HG02840 (cell line): ENCODE data around the gene ZNF454.

ENCODE experiments used
- ATAC-seq: cut with Tn5 transposase; IDR thresholded peaks from one replicate; pipeline ENCODE4 v1.9.1; 2021; ENCODE audit warnings: mild to moderate bottlenecking, moderate library complexity, moderate number of reproducible peaks; ENCODE audit not compliant: unreplicated experiment, low FRiP score

Gene ZNF454

GRCh38 chr5:178940569-178941360 lies at the start of gene ZNF454:
ZNF454 (plus strand) TSS chr5:178941198; CDS start chr5:178942792, 1,594 bp downstream.
- ATAC-seq, result no peak

GRCh38 chr5:178895615-178896571 lies 45.1 kb upstream of the ZNF454 start, which contains the start of gene ZFP2:
ZFP2 (plus strand) TSS chr5:178895913; CDS start chr5:178931314, 35,401 bp downstream.
- no peak for ATAC-seq

GRCh38 chr5:178899289-178899688 lies 41.7 kb upstream of the ZNF454 start:
- no peak for ATAC-seq

DNA sequence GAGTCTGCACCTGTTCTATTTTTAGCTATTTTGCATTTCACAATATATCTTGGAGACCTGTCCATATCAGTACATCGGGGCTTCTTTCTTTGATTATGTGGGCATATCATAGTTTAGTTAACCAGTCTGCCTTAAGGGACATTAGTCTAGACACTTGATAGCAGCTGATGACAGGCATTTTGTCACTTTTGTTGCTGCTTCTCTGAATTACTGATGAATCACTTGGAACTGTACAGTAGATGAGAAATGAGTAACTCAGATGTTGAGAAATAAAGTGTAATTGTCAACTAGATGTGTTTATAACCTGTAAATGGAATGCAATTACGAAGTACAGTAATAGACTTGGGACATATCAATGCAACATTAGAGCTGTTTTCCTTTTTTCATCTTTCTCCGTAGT lies 38.1 kb upstream of the ZNF454 start:
- no peak for ATAC-seq

- ATAC-seq, result no peak
These were observed 8.9 kb upstream of the ZNF454 start for GRCh38 chr5:178931846-178932760.

GRCh38 chr5:178941361-178941760 lies 363 bp downstream of the ZNF454 start:
- no peak for ATAC-seq

- no peak for ATAC-seq
These were observed 24.6 kb downstream of the ZNF454 start for GRCh38 chr5:178965465-178966055.

GRCh38 chr5:178981381-178981780 lies 40.4 kb downstream of the ZNF454 start:
- ATAC-seq, result no peak

DNA sequence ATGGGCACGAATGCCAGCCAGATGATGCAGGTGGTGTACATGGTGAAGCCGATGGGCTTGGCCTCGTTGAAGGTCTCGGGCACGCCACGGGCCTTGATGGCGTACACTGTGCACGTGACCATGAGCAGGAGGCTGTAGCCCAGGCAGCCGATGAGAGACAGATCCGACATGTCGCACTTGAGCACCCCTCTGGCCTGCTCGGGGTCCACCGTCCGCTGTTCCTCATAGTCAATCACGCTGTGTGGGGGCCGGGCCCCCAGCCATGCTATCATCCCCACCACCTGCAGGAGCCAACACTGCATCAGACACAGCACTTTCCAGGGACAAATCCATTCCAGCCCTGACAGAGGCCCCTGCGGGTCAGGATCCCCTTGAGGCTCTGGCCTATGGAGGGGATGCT lies 41.9 kb downstream of the ZNF454 start:
- ATAC-seq, result no peak

- no peak for ATAC-seq
These were observed 42.7 kb downstream of the ZNF454 start for GRCh38 chr5:178983728-178984127.

- no peak for ATAC-seq
These were observed 43.4 kb downstream of the ZNF454 start for GRCh38 chr5:178984145-178985072.

GRCh38 chr5:178986326-178986960 lies 45.4 kb downstream of the ZNF454 start:
- no peak for ATAC-seq

- no peak for ATAC-seq
These were observed 47.6 kb downstream of the ZNF454 start for GRCh38 chr5:178988436-178989220.

DNA sequence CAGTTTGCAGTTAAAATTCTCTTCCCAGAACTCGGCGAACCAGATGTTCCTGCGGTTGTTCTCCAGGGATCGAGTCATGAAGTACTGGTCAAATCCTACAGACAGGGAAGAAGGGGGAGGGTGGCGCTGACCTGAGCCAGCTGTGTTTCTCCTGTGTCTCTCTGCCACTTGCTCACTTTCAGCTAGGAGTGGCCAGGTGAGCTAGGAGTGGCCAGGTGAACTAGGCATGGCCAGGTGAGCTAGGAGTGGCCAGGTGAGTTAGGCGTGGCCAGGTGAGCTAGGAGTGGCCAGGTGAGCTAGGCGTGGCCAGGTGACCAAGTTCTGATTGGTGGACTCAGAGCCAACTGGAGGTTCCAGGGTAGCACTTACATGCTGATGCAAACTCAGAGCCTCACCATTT lies 48.3 kb downstream of the ZNF454 start:
- no peak for ATAC-seq

- no peak for ATAC-seq
These were observed 49.5 kb downstream of the ZNF454 start for GRCh38 chr5:178990491-178990890.

DNA sequence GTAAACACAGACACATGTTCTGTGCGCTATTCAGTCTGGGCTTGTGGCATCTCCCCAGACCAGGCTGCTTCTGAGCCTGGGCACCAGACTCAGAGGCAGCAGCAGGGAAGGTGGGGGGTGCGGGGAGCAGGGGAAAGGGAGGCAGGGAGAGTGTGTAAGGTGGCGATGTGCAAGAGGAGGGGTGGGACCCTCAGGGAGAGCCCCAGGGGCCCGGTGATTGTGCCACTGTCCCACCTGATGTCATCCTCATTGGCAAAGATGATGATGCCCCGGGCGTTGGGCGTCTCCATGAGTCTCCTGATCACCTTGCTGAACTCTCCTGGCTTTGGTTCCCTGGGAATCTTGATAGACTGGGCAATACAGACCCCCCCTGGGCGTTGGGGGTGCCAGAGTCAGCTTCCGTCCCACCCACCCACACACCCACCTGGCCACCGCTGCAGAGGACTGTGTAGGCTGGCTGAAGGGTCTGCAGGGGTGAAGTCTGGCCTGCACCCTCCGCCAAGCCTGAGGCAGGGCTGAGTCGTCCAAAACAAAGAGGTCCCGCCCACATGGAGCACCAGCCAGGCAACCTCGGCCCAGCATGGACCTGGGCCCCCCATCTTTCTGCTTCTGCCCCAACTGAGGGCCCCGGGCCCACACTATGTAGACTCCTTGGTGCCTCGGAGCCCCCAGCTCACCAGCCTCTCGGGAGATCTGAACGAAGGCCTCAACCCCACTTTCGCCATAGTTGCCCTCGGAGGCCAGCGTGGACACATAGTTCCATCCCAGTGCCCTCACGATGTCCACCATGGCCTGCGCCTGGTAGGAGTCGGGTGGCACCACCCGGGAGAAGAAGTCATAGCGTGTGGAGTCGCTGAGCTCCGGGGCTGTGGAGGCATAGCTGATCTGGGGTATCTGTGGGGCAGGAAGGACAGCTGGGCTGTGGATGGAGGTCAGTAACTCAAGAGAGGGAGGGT lies 50.5 kb downstream of the ZNF454 start:
- ATAC-seq, result no peak
